HepG2 (cell line): Measurements from ENCODE around the gene SNUPN. TPM values are rescaled to one million over a fixed set of nuclear protein-coding genes. Genes with fewer than 3 reads are reported as not detected.
A peak's percentile ranks its signal among the peaks of the same experiment; 100 is the strongest.

Experiments used
- HMG20B ChIP-seq: conservative IDR thresholded peaks from 2 replicates; pipeline ENCODE4 v1.6.1; 2016; ENCODE audit warnings: missing genetic modification reagents, missing compliant biosample characterization
- KDM4B ChIP-seq: sonication (generic); formaldehyde crosslinking; IDR thresholded peaks from 2 replicates; pipeline ENCODE4 v1.4.0; 2020; ENCODE audit warnings: missing genetic modification reagents
- LCORL ChIP-seq, 2 experiments: fragments of 450-650 bp in 1 of 2; sonication (generic) in 1 of 2; formaldehyde crosslinking in 1 of 2; IDR thresholded peaks; 2 replicates each; pipeline versions ENCODE4 v1.5.0 to v1.6.1; 2017 to 2020; ENCODE audit warnings: antibody characterized with exemption in 1 of 2, missing genetic modification reagents in 1 of 2
- NR2C2 ChIP-seq: sonication (generic); formaldehyde crosslinking; IDR thresholded peaks from 2 replicates; pipeline ENCODE4 v1.4.0; 2020; ENCODE audit warnings: missing genetic modification reagents, mild to moderate bottlenecking, moderate library complexity, borderline replicate concordance
- RAD51 ChIP-seq: fragments of 450-650 bp; IDR thresholded peaks from 2 replicates; pipeline ENCODE4 v1.6.1; 2016; ENCODE audit warnings: borderline replicate concordance
- RBFOX2 ChIP-seq: fragments of 200-400 bp; formaldehyde crosslinking; IDR thresholded peaks from 2 replicates; pipeline ENCODE4 v1.6.1; 2017; ENCODE audit warnings: low read depth, mild to moderate bottlenecking, low read length
- SALL1 ChIP-seq: sonication (generic); formaldehyde crosslinking; IDR thresholded peaks from 2 replicates; pipeline ENCODE4 v1.8.0; 2022; ENCODE audit warnings: mild to moderate bottlenecking, missing genetic modification reagents
- ZNF251 ChIP-seq: sonication (generic); formaldehyde crosslinking; IDR thresholded peaks from 2 replicates; pipeline ENCODE4 v1.9.0; 2021; ENCODE audit warnings: mild to moderate bottlenecking, missing genetic modification reagents
- ZNF660 ChIP-seq: sonication (generic); formaldehyde crosslinking; IDR thresholded peaks from 2 replicates; pipeline ENCODE4 v1.5.1; 2020; ENCODE audit warnings: mild to moderate bottlenecking, low read depth, missing genetic modification reagents, borderline replicate concordance
- ZNF672 ChIP-seq: sonication (generic); formaldehyde crosslinking; IDR thresholded peaks from 2 replicates; pipeline ENCODE4 v1.8.1; 2022; ENCODE audit warnings: missing genetic modification reagents
- ZNF7 ChIP-seq: IDR thresholded peaks from 2 replicates; pipeline ENCODE4 v1.6.1; 2016; ENCODE audit warnings: missing biosample characterization, missing genetic modification reagents
- polyA plus RNA-seq, 8 experiments: library from polyadenylated mRNA; depleted of rRNA in 3 of 8; stranded (reverse) in 7 of 8; unstranded in 1 of 8; fragments of >200 nt; fragmentation: Illumina TruSeq in 4 of 8; extraction: Trizol in 4 of 8; gene quantifications; 2 replicates each; pipeline versions ENCODE4 v1.2.1 to v1.2.3, GENCODE V29; 2011 to 2016; ENCODE audit warnings: low read depth in 4 of 8, missing spikeins in 1 of 8, mixed read lengths in 1 of 8; ENCODE audit not compliant: insufficient read depth in 1 of 8
- total RNA-seq, 5 experiments: library from RNA; depleted of rRNA; stranded (reverse); fragments of >200 nt; fragmentation: Illumina TruSeq; extraction: Trizol; gene quantifications; 2 replicates each; pipeline ENCODE4 v1.2.3, GENCODE V29; 2016; ENCODE audit warnings: low read depth in 1 of 5
- TF ChIP-seq, protein P1 (sequence below): sonication (generic); formaldehyde crosslinking; IDR thresholded peaks from 2 replicates; pipeline ENCODE4 v1.8.1; 2022; ENCODE audit warnings: low read depth, mild to moderate bottlenecking, missing genetic modification reagents
- TF ChIP-seq, protein P2 (sequence below): sonication (generic); formaldehyde crosslinking; IDR thresholded peaks from 2 replicates; pipeline ENCODE4 v1.8.0; 2022; ENCODE audit warnings: mild to moderate bottlenecking, missing genetic modification reagents; ENCODE audit not compliant: insufficient replicate concordance
- TF ChIP-seq, protein P3 (sequence below): sonication (generic); formaldehyde crosslinking; IDR thresholded peaks from 2 replicates; pipeline ENCODE4 v1.5.0; 2020; ENCODE audit warnings: mild to moderate bottlenecking, missing genetic modification reagents
- TF ChIP-seq, protein P4 (sequence below), 2 experiments: sonication (generic) in 1 of 2; formaldehyde crosslinking in 1 of 2; IDR thresholded peaks; 2 replicates each; pipeline versions ENCODE4 v1.4.0 to v1.6.1; 2018 to 2020; ENCODE audit warnings: missing genetic modification reagents in 2 of 2, borderline replicate concordance in 1 of 2, low read depth in 1 of 2, mild to moderate bottlenecking in 1 of 2, missing biosample characterization in 1 of 2

SNUPN gene
- total and polyA plus RNA-seq, 2 of the 13 experiments (the other 11 are each of a cell fraction or from before 2014, with no cell fraction given) = 9.0 to 16.4 TPM

DNA sequence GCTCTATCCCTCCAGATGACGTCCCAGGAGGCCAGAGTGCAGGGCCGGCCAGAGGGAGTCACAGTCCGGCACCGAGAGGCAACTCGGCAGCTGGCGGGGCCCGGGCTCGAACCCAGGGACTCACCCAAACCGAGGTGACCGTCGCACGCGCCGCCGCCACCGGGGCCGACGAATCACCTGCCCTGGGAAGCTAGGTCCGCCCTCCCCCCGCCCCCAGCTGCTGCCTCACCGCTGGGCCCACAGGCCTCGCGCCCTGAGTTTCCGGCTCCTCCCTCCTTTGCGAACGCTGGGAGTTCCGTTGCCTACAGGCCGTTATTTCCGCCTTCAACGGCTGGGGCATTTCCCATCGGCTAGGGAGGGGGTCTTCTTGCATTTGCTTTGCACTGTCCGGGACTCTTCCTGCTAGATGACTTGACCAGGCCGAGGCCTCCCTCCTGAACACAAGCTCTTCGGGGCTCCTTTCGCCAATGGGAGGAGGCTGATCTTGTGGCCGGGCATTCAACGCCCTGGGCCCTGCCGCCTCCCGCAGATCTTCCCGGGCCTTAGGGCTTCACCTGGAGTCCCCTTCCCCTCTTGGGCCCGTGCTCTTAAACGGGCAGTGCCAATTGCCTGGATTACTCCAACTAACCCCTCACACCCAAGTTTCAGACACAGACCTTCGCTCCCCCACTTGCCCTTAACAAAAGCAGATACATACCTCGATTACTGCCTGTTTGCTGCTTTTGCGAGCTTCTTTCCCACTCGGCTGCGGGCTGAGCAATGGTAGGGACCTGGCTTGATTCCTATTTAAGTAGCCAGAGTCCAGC, at the start of gene SNUPN (continued):
- TF ChIP-seq, protein P1, sequence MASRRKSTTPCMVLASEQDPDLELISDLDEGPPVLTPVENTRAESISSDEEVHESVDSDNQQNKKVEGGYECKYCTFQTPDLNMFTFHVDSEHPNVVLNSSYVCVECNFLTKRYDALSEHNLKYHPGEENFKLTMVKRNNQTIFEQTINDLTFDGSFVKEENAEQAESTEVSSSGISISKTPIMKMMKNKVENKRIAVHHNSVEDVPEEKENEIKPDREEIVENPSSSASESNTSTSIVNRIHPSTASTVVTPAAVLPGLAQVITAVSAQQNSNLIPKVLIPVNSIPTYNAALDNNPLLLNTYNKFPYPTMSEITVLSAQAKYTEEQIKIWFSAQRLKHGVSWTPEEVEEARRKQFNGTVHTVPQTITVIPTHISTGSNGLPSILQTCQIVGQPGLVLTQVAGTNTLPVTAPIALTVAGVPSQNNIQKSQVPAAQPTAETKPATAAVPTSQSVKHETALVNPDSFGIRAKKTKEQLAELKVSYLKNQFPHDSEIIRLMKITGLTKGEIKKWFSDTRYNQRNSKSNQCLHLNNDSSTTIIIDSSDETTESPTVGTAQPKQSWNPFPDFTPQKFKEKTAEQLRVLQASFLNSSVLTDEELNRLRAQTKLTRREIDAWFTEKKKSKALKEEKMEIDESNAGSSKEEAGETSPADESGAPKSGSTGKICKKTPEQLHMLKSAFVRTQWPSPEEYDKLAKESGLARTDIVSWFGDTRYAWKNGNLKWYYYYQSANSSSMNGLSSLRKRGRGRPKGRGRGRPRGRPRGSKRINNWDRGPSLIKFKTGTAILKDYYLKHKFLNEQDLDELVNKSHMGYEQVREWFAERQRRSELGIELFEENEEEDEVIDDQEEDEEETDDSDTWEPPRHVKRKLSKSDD (CRISPR knock-in tag) = no peak
- TF ChIP-seq RAD51 (no peak), ZNF672 (no peak), NR2C2 (peak; percentile 38; the same call in 1 of the 2 replicates), HMG20B (CRISPR knock-in tag) (no peak), LCORL (IDR thresholded peaks at IDR 0.05) (no peak), LCORL (CRISPR knock-in tag; IDR thresholded peaks at IDR 0.05) (no peak; the same call in 1 of the 2 replicates), ZNF660 (CRISPR knock-in tag) (no peak), ZNF7 (no peak), SALL1 (CRISPR knock-in tag) (peak; percentile 73), RBFOX2 (peak; percentile 89), ZNF251 (CRISPR knock-in tag) (no peak), KDM4B (CRISPR knock-in tag) (no peak; the same call in 1 of the 2 replicates)
- TF ChIP-seq, protein P2, sequence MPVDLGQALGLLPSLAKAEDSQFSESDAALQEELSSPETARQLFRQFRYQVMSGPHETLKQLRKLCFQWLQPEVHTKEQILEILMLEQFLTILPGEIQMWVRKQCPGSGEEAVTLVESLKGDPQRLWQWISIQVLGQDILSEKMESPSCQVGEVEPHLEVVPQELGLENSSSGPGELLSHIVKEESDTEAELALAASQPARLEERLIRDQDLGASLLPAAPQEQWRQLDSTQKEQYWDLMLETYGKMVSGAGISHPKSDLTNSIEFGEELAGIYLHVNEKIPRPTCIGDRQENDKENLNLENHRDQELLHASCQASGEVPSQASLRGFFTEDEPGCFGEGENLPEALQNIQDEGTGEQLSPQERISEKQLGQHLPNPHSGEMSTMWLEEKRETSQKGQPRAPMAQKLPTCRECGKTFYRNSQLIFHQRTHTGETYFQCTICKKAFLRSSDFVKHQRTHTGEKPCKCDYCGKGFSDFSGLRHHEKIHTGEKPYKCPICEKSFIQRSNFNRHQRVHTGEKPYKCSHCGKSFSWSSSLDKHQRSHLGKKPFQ = peak; percentile 22
- TF ChIP-seq, protein P3, sequence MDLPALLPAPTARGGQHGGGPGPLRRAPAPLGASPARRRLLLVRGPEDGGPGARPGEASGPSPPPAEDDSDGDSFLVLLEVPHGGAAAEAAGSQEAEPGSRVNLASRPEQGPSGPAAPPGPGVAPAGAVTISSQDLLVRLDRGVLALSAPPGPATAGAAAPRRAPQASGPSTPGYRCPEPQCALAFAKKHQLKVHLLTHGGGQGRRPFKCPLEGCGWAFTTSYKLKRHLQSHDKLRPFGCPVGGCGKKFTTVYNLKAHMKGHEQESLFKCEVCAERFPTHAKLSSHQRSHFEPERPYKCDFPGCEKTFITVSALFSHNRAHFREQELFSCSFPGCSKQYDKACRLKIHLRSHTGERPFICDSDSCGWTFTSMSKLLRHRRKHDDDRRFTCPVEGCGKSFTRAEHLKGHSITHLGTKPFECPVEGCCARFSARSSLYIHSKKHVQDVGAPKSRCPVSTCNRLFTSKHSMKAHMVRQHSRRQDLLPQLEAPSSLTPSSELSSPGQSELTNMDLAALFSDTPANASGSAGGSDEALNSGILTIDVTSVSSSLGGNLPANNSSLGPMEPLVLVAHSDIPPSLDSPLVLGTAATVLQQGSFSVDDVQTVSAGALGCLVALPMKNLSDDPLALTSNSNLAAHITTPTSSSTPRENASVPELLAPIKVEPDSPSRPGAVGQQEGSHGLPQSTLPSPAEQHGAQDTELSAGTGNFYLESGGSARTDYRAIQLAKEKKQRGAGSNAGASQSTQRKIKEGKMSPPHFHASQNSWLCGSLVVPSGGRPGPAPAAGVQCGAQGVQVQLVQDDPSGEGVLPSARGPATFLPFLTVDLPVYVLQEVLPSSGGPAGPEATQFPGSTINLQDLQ (CRISPR knock-in tag) = no peak
- TF ChIP-seq, protein P4, sequence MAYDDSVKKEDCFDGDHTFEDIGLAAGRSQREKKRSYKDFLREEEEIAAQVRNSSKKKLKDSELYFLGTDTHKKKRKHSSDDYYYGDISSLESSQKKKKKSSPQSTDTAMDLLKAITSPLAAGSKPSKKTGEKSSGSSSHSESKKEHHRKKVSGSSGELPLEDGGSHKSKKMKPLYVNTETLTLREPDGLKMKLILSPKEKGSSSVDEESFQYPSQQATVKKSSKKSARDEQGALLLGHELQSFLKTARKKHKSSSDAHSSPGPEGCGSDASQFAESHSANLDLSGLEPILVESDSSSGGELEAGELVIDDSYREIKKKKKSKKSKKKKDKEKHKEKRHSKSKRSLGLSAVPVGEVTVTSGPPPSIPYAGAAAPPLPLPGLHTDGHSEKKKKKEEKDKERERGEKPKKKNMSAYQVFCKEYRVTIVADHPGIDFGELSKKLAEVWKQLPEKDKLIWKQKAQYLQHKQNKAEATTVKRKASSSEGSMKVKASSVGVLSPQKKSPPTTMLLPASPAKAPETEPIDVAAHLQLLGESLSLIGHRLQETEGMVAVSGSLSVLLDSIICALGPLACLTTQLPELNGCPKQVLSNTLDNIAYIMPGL (CRISPR knock-in tag; IDR thresholded peaks at IDR 0.05; ENCODE audit: borderline replicate concordance in 1 of 2, low read depth in 1 of 2) = peak; percentile 84 to 94; a peak in 3 of 4 replicates
